Stimulated activated CD4-positive, alpha-beta T cell treated with anti-CD3 and anti-CD28 coated beads, Interleukin-15, amount 100 ng/mL, for 1 hour (primary cell): ENCODE measurements around the gene WSCD2.

ENCODE experiments used
- DNase-seq, 2 donors: peaks; one replicate each; pipeline ENCODE4 v3.0.0-alpha.2; 2020; ENCODE audit warnings: low read depth in 1 of 2, low spot score in 1 of 2

The WSCD2 gene

DNA sequence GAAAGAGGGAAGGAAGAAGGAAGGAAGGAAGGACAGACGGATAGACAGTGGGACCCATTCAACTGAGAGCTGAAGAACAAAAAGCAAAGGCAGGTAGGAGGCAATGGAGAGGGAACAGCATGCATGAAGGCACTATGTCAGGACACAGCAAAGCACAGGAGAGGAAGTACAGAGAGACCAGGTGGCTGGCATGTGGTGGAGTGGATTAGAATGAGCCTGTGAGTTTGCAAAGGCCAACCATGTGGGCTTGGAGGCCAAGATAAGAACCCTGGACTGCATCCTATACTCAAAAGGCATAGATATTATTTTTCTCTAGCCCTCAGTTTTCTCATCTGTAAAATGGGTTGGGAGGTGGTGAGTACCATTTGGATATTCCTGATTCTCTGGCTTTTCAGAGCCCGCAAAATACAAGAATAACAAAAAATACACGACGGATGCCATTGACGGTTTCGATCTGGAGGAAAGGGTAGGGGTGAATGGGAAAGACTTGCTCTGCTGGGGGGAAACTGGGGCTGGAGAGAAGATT, 102.9 kb downstream of the WSCD2 start:
- no peak for DNase-seq

DNA sequence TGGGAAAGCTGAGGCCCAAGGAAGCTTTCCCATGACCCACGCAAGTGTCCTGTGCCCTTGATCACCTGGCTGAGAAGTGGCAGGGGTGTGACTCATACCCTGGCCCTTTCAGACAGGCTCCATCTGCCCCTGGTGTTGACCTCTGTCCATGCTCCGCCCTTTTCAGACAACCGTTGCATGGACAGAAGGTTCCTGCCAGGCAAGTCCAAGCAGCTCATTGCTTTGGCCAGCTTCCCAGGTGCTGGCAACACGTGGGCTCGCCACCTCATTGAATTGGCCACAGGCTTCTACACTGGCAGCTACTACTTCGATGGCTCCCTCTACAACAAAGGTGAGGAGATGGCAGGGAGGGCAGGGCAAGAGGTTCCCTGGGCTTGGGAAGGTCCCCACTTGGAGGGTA, 103.5 kb downstream of the WSCD2 start:
- DNase-seq, result no peak

DNA sequence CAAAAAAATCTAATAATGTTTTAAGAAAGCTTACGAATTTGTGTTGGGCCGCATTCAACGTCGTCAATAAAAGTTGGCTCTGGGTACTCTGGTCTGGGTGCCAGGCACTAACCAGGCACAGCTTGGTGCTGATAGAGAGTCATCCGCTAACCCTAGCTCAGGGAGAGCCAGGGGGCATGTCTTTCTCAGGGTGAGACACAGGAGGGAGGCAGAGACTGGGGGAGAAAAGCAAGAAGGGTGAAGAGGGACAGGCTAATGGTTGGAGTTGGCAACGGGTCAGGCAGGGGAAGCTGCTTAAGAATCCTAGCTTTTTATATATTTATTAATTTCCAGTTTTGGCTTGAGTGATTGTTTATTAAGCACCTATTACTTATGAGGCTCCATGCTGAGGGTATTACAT, 105.1 kb downstream of the WSCD2 start:
- no peak for DNase-seq

DNA sequence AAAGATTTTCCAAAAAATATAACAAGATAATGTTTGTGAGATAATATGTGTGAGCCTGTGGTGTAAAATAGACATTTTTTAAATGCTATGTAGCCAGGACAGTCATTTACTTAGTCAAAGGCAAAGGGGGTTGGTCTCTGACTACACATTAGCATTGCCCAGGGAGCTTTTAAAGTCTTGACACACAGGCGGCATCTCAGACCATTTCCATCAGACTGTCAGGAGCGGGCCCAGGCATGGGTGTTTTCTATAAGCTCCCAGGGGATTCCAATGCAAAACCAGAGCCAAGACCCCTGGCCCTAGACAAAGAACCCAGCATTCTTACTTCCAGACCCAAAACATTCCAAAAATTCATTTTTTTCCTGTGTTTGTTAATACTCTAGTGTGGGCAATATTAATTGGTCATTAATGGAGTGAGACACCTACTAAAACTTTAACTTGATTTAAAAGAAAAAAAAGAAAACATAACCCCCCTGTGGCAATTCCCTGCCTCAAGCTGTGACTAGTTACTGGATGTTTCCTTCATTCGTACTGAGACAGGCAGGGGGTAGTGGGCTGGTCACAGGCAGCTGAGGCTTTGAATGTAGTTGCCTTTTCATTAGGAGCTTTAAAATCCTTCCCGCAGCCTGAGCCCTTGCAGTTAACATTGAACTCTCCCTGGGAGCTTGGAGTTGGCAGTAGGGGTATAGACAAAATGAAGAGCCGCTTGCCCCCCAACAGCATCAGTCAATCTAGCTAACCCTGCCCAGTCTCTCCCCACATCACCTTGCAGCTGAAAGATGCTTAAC, 106.3 kb downstream of the WSCD2 start:
- DNase-seq, result no peak

DNA sequence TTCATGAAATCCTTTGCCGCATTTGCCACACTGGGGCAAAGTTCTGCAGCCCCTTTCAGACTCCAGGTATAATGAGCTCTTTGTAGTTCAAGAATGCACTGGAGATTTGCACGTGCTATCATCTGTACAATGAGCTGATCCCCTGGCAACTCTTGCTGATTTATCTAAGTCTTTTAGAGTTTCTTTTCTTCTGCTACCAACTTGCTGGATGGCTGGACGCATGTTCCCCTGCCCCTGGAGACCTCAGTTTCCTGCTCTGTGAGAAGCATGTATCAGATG, 106.8 kb downstream of the WSCD2 start:
- no peak for DNase-seq

DNA sequence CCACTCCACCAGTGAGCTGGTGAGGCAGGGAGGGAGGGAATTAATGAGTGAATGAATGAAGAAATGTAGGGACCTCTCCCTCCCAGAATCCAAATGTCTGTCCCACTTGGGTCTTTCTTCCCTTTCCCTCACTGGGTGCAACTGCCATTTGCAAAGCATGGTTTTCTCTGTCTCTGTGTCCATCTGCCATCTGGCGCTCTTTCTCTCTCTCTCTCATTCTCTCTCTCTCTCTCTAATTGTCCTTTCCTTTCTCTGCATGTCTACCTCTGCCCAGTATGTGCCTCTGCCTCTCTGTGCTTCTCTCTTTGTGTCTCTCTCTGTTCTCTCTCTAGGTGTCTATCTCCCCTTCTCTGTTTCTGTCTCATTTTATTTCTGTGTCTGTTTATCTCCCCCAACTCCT, 107.3 kb downstream of the WSCD2 start:
- no peak for DNase-seq

DNA sequence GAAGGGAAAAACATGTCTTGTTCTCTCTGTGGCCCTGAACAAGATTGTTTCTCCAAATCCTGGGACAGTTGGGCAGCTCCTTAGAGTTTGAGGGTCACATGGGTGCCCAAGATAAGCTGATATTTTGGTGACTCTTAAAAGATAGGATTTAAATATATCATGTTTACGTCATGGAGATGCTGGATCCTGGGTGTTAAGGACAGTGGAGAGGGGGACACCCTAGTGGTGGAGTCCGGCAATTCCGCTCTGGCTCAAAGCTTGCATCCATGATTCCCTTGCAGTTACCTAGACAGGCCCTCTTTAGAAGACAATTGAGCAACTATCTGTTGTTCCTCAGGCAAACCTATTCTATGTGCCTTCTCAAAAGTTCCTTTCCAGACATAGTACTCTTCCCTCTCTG, 108.2 kb downstream of the WSCD2 start:
- DNase-seq, result no peak

DNA sequence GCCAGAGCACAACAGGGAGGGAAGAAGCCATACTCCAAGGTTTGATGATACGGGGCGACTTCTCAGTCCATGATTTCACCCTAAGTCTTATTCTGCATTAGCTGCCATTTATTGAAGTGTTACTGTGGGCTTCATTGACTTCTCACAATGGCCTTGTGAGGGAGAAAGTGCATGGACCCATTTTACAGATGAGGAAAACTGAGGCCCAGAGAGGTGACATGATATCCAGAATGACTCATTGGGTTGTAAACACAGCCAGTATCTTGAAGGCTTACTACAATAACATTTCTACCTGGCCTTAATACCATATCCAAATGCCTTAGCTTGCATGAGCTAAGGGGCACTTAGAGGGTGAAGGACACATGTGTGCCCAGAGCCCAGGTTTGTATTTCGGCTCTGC, 109.4 kb downstream of the WSCD2 start:
- no peak for DNase-seq

DNA sequence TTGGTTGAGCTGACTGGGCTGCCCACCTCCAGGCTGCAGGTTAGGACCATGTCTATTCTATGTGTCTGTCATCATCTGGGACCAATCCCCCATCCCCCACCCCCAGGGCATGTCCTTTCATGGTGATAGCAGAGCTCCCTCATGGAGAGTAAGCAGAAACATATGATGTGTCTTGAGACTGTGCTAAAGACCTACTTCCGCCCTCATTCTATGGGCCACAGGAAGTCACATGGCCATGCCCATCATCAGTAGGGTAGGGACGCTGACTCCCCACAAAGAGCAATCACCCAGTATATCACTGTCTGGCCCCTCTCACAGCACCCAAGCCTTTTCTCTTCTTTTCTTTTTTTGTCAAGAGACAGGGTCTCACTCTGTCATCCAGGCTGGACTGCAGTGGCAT, 110.3 kb downstream of the WSCD2 start:
- DNase-seq, result no peak

DNA sequence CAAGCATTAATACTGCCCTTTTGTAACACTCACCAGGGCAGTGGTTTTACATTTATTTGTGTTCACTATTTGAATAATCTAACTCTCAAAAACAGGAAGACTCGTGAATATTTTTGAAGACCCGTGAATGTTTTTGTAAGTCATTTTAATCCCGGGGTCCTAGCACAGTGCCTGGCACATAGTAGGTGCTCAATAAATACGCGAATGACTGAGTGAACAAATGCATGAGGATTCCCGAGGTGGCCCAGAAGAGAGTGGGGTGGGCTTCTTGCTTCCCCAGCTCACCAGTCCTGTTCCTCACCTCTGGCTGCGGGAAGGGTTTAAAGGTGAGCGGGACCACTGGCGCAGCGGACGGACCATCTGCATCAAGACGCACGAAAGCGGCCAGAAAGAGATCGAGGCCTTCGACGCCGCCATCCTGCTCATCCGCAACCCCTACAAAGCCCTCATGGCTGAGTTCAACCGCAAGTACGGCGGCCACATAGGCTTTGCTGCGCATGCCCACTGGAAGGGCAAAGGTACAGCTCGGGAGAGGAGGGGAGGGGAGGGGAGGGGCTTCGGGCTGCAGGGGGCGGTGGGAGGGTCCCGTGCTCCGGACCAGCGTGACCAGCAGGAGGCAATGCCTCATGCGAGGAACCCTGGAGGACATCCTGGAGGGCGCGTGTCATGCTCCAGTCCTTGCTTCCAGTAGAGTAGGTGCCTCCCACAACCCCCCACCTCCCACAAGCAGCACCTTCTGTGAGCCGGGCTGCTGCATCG, 111.1 kb downstream of the WSCD2 start:
- DNase-seq, result no peak

DNA sequence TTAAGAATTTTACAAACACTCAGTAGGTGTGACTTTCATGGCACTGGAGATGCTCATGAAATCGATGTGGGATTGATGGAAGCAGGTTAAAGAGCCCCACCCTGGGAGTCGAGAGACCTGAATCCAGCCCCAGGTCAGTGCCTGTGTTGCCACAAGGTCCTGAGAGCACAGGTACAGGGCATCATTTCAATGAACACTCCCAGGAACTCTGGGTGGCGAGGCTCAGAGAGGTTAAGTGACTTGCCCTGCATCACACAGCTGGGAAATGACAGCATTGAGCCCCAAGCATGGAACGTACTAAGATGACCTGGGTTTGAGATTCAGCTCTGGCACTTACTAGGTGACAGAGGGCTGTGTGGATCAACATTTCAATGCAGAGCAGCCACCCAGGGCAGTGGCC, 111.8 kb downstream of the WSCD2 start:
- no peak for DNase-seq

DNA sequence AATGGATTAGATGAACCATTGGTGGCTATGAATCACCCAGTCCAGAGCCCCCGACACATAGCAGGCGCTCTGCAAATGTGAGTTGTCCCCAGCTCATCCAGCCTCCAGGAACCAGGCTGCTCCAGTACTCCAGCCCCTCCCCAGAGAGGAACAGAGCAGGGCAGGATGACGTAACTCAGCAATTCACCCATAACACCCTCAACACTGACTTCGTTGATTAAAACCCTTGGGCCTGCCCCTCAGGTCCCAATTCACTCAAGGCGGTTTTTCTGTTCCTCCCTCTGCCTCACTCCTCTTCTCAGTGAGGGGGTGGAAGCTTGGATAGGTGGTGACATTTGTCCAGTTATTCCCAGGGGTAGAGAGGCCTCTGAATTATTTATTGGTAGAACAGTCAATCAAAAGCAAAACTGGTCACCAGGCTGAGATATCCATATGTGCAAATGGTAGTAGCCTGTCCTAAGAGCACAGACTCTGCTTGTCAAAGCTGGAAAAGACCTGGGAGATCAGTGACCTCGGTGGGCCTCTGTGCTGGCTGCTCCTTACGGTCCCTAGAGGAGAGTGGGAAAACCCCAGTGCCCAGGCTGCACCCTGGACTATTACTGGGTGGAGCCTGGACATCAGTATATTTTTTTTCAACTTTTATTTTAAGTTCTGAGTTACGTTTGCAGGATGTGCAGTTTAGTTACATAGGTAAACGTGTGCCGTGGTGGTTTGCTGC, 113.1 kb downstream of the WSCD2 start:
- DNase-seq, result no peak

DNA sequence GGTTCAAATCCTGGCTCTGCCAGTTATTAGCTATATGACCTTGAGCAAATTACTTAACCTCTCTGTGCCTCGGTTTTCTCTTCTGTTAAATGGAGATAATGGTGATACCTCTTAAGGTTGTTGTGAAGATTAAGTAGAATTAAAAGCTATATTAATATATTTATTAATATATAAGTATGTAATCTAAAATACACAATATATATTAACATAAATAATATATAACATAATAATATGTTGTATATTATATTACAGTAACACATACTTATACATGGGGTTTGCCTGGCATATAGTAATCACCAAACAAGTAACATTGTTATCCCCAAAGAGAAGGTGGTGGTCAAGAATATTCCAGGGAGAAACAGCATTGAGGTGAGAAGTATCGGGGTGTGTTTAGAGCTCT, 118.0 kb downstream of the WSCD2 start:
- no peak for DNase-seq

DNA sequence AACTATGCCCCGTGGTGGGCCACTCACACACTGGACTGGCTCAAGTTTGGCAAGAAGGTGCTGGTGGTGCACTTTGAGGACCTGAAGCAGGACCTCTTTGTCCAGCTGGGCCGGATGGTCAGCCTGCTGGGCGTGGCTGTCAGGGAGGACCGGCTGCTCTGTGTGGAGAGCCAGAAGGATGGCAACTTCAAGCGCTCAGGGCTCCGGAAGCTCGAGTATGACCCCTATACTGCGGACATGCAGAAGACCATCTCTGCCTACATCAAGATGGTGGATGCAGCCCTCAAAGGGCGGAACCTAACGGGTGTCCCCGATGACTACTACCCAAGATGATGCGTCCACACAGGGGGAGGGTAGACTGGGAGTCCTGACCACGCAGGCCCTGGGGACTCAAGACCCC, 118.9 kb downstream of the WSCD2 start:
- DNase-seq, result no peak

DNA sequence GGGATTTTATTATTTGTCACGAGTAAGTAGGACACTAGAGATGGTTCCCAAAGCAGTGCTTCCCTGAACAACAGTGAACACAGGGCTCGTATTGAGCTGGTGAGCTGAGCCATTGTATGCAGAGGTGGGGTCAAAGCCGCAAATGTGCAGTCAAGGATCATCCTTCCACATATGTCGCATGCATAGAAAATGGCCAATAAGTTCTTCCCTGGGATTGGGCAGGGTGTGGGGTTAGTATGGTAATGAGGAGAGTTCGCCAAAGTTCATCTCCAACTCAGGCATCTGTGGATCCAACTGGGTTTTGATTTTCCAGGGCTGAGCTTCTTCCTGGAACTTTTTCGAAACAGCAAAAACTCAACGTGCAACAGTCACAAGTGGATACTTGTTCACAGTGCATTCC, 123.4 kb downstream of the WSCD2 start:
- DNase-seq, result no peak

DNA sequence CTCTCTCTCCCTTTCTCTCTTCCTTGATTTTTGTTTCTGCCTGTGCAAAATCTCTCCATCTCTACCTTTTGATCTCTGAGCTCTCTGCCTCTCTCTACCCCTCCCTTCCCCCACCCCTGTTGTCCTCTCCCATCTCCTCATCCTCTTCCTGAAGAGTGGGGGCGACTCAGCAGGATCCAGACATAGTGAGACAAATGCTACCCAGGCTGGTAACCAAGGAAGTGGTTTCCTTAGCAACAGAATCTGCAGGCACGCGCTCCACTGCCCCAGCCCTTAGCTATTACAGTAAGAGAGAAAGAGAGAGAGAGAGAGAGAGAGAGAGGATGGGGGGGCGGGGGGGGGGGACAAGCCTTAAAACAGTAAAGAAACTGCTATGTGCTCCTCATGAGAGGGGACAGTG, 124.5 kb downstream of the WSCD2 start:
- DNase-seq, result no peak

DNA sequence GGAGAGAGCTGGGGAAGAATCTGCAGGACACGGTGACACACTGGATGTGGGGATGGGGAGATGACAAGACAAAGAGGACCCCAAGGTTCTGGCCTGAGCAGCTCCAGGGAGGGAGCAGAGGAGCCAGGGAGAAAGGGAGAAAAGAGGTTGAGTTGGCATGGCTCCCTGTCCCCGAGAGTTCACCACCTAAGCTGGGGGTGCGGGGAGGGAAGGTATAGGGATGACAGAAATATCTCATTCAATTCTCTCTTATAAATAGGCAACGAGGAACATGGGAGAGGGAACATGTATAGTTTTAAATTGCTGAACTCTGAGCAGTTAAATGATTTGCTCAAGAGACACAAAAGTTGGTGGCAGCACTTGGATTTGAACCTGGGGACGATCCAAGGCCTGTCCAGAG, 124.9 kb downstream of the WSCD2 start:
- DNase-seq, result no peak

DNA sequence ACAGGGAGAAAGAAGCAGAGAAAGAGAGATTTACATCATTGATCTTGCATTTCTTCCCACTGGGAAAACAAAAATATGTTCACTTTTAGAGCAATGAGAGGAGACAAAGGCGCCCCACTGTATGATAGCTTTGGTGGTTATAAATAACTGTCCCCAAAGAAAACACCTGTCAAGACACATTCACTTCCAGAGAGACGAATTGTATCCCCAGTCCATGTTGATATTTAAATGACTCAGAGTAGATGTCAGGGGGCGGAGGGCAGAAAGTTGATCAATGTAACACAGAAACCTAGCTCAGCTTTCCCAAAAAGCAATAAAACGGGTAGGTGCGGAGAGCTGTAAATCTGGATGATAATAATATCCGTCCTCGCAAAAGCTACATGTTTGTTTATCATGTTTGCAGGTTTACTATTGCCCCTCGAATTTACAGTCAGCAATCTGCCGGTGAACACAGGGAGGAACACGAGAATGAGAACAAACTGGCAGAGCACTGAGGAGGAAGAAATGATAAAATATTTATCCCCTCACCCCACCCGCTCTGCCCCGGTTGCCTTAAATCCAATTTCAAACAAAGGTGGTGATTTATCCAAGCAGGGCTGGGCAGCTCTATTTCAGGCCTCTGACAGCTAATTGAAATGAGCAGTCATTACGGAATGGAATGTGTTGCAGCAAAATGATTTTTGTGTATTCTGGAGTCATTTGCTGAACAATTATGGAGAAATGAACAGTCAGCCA, 125.6 kb downstream of the WSCD2 start:
- no peak for DNase-seq

DNA sequence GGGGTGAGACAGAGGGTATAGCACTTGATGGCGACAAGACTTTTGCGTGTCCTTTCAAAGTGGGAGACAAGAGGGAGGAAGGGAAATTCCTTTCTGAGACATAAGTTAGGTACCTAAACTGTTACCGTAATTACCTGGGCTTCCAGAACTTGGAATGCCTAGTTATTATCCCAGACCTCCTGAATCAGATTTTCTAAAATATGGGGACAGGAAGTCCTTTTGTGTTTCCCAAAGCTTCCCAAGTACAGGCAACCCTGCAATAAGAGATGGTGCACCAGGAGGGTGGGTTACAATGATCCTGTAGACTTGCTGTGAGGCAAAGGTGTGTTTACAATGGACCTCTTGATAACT, 126.1 kb downstream of the WSCD2 start:
- no peak for DNase-seq

DNA sequence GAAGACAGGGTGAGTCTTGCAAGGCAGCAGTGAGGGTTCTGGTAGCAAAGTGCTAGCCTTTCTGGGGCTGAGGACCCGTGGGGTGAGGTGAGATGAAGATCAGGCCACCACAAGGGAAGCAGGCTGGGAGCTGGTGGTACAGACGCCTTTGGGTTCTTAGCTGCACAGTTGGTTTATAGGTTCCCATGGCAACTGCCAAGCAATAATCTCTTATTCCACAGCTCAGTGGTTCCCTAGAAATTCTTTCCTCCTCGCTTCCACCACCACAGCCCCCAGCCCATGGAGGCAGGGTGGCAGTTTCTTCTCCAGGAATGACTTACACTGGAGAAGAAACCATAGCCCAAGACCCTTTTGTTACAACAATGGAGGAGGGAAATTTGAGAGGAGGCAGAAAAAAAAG, 127.9 kb downstream of the WSCD2 start:
- no peak for DNase-seq

DNA sequence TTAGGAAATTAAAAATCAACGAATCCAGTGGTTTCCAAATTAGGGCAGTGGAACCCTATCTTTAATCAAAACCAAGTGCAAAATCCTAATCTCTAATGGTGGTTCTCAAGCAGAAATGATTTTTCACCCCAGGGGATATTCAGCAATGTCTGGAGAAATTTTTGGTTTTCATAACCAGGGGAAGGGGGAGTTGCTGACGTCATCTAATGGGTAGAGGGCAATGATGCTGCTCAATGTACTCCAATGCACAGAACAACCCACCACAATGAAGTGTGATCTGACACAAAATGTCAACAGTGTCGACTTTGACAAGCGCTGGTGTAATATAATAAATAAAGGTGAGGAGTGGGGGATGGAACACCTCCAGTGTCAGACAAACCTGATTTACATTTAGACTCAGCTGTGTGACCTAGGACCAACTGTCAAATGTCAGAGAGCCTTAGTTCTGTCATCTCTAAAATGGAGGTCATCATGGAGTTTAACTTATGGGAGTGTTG, 128.6 kb downstream of the WSCD2 start:
- no peak for DNase-seq
